ENCODE data around the gene EYS.

EYS gene

GRCh38 chr6:64217721-64218620 lies 1489.1 kb downstream of the EYS start:
- TF ChIP-seq GATA3 (IDR thresholded peaks at IDR 0.05; ENCODE audit: low read depth, low read length): no peak
- no peak for TF ChIP-seq GATA2 (IDR thresholded peaks at IDR 0.05; ENCODE audit: low read depth, low read length)

DNA sequence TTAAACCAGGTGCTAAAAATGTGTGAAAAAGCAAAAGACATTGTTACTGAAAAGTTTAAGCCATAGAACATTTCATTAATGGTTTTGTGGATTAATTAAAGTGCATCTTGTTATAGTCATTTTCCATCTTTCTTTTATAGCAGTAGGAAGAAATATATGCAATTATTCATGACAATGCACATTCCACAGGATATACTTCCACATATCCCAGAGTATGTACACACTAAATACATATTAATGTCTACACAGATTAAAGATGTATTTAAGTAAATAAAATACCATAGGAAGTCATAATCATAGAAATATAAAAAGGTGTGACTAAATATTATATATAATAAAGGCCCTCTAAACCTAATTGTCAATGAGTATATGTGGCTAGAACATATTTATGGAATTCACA lies 1492.7 kb downstream of the EYS start:
- no peak for TF ChIP-seq GATA3 (IDR thresholded peaks at IDR 0.05; ENCODE audit: low read depth, low read length)
- TF ChIP-seq GATA2 (IDR thresholded peaks at IDR 0.05; ENCODE audit: low read depth, low read length): no peak

- TF ChIP-seq GATA2 (IDR thresholded peaks at IDR 0.05; ENCODE audit: low read depth, low read length): no peak
- no peak for TF ChIP-seq GATA3 (IDR thresholded peaks at IDR 0.05; ENCODE audit: low read depth, low read length)
Observed at GRCh38 chr6:64213697-64214096, 1493.3 kb downstream of the EYS start.

- TF ChIP-seq GATA2 (IDR thresholded peaks at IDR 0.05; ENCODE audit: low read depth, low read length): no peak
- TF ChIP-seq GATA3 (IDR thresholded peaks at IDR 0.05; ENCODE audit: low read depth, low read length): no peak
Observed at GRCh38 chr6:64197246-64197645, 1509.8 kb downstream of the EYS start.

DNA sequence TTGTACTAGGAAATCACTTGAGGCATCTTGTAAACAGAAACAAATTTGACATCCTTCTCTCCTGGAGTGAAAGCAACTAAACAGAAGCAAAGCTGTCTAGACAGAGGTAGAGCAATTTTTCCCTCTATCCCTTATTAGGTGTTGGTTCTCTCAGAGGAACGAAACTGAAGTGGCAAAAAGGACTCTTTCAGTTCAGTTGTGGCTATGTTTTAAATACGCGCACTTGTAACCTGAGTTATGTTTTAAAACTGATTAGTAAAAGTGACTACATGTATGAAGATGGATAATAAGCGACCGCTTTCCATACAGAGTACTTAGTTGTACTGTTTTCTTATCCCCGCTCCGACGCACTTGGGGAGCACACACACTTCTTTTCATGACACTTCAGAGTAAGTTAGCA lies 1520.4 kb downstream of the EYS start:
- TF ChIP-seq GATA2 (IDR thresholded peaks at IDR 0.05; ENCODE audit: low read depth, low read length): no peak
- no peak for TF ChIP-seq GATA3 (IDR thresholded peaks at IDR 0.05; ENCODE audit: low read depth, low read length)

DNA sequence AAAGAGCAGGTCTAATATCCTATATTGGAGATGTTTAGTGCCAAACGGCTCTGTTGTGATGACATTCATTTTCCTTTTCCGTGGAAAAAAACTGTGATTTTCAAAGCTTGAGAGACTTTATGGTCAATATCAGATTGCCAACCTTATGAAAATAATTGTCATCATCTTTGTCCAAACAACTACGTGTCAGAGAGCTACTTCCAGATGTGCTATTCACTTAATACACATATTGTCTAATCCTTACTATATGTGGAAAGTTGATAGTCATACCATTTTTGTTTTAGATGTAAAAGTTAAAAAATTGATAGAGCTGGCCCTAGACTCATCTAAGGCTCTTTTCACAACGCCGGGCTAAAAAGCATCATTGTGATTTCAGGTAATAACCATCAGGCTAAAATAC lies 1521.4 kb downstream of the EYS start:
- TF ChIP-seq GATA3 (IDR thresholded peaks at IDR 0.05; ENCODE audit: low read depth, low read length): no peak
- no peak for TF ChIP-seq GATA2 (IDR thresholded peaks at IDR 0.05; ENCODE audit: low read depth, low read length)

DNA sequence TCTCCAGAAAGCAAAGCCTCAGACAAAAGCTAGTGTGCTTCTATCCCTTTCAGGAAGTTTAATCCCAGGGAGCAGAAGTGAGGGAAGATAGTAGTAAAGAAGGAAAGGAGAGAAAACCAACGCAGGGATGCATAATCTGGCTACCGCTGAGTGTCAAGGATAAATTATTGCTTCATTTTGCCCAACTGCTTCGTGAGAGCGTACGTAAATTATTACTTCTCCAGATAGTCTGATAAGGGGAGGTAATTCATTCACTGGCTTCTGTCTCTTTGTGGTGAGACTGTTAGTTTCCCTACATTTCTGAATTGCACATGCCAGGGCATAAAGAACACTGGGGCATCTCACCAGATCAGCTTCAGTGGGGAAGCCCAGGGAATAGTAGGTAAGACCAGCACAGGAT lies 1531.7 kb downstream of the EYS start:
- TF ChIP-seq GATA2 (IDR thresholded peaks at IDR 0.05; ENCODE audit: low read depth, low read length) (no peak), GATA3 (IDR thresholded peaks at IDR 0.05; ENCODE audit: low read depth, low read length) (no peak)

GRCh38 chr6:64170316-64170715 lies 1536.7 kb downstream of the EYS start:
- TF ChIP-seq GATA3 (IDR thresholded peaks at IDR 0.05; ENCODE audit: low read depth, low read length) (no peak), GATA2 (IDR thresholded peaks at IDR 0.05; ENCODE audit: low read depth, low read length) (no peak)

DNA sequence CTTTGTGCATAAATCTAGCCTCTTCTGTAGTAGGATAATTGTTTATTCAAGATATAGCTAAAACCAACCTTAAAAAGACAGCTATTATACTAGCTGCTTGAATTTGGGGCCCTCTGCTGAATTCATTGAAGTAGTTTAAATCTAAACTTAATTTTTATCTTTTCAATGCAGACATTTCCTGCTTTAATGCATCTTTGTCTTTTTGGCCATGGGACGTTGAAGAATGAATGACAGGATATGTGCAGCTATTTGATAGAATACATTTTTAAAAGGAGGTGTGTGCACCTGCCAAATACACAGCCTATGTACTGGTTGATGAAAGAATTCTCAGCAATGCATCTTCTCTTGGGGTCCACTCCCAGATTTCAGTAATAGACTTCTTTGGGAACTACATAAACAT lies 1546.5 kb downstream of the EYS start:
- TF ChIP-seq GATA3 (IDR thresholded peaks at IDR 0.05; ENCODE audit: low read depth, low read length): no peak
- no peak for TF ChIP-seq GATA2 (IDR thresholded peaks at IDR 0.05; ENCODE audit: low read depth, low read length)

DNA sequence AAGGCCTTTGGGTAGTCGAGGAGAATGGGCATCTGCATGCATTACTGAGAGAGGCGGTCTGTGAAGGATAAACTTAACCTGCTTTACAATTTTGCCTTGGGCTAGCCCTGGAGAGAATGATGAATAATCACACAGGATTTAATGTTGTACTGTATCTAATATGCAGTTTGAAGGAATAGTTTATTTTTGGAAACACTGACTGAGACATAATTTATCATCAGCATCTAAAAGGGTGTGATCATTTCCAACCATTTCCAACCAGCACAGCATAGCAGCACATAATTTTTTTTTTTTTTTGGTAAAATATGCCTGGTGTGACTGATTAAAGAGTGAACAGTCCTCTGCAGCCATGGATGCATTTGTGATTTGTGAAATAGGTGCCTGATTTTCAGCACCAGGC lies 1552.0 kb downstream of the EYS start:
- TF ChIP-seq GATA2 (IDR thresholded peaks at IDR 0.05; ENCODE audit: low read depth, low read length): no peak

DNA sequence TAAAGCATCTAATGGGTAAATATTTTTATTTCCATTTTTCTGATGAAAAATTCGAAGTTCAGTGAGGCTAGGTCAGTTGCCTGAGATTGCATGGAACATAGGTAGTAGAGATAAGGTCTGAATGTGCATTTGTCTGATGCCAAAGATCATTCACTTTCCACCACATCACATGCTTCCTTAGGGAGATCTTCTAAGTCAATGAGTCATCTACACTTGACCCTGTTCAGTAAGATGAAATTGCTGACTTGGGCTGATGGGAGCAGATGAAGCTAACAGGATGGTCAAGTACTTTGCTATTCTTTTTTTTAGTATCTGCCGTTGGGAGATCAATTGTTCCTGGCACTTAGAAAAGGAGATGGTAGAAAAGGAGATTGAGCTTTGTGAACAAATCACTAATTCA lies 1560.2 kb downstream of the EYS start:
- TF ChIP-seq GATA3 (IDR thresholded peaks at IDR 0.05; ENCODE audit: low read depth, low read length): no peak
- no peak for TF ChIP-seq GATA2 (IDR thresholded peaks at IDR 0.05; ENCODE audit: low read depth, low read length)

DNA sequence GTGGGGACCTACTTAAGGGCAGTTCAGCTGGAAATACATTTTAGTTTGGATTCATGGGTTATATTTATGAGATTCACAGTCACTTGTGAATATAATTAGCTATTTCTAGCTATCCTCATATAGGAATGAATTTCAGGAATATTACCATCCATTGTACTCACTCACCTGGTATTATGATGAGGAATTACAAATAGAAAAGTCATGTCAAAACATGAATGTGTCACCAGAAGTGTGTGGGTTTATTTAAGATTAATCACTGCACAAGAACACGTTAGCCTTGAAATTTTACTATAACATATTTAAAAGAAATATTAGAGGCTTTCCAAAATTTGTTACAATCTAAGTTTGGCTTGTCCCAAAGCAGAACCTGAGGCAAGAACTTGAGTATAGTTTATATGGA lies 1560.9 kb downstream of the EYS start:
- TF ChIP-seq GATA2 (IDR thresholded peaks at IDR 0.05; ENCODE audit: low read depth, low read length): no peak

DNA sequence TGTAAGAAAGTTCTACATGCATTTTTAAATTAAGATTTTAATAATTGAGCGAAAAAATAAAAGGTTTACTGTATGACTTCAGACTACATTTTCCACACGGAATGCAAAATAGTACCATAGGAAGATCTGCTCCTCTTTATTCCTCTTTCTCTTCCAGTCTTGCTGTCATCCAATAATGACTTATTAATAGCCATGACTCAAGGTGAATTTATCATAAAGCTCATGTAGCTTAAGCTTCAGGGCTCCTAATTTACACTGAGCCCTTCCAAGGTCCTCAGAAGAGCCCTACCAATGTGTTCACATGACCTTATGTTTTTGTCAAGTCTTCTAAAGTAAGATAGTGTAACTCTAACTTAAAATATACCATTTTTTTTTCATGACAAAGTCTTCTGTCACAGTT lies 1561.4 kb downstream of the EYS start:
- TF ChIP-seq GATA3 (IDR thresholded peaks at IDR 0.05; ENCODE audit: low read depth, low read length) (no peak), GATA2 (IDR thresholded peaks at IDR 0.05; ENCODE audit: low read depth, low read length) (no peak)

- TF ChIP-seq GATA3 (IDR thresholded peaks at IDR 0.05; ENCODE audit: low read depth, low read length) (no peak), GATA2 (IDR thresholded peaks at IDR 0.05; ENCODE audit: low read depth, low read length) (no peak)
Observed at GRCh38 chr6:64143101-64143500, 1563.9 kb downstream of the EYS start.

GRCh38 chr6:64141680-64142079 lies 1565.3 kb downstream of the EYS start:
- no peak for TF ChIP-seq GATA3 (IDR thresholded peaks at IDR 0.05; ENCODE audit: low read depth, low read length)
- no peak for TF ChIP-seq GATA2 (IDR thresholded peaks at IDR 0.05; ENCODE audit: low read depth, low read length)

Data from SH-SY5Y (cell line).